Glutamatergic neuron (in vitro differentiated cells): Measurements from ENCODE around the gene SCTR. TPM values are rescaled to one million over a fixed set of nuclear protein-coding genes. Genes with fewer than 3 reads are reported as not detected.

Source experiments
- DNase-seq: peaks from one replicate; pipeline ENCODE4 v3.0.0; 2022
- H3K27ac Mint-ChIP-seq: one replicate; pipeline ENCODE4 v1.8.0; 2020; ENCODE audit warnings: mild to moderate bottlenecking, mixed read lengths, inconsistent platforms; ENCODE audit not compliant: unreplicated experiment
- H3K27me3 Mint-ChIP-seq: one replicate; pipeline ENCODE4 v1.8.0; 2020; ENCODE audit warnings: mild to moderate bottlenecking, moderate library complexity, mixed read lengths, inconsistent platforms; ENCODE audit not compliant: unreplicated experiment
- H3K36me3 Mint-ChIP-seq: one replicate; pipeline ENCODE4 v1.8.0; 2020; ENCODE audit warnings: mild to moderate bottlenecking, mixed read lengths, inconsistent platforms; ENCODE audit not compliant: unreplicated experiment
- H3K4me1 Mint-ChIP-seq: one replicate; pipeline ENCODE4 v1.8.0; 2020; ENCODE audit warnings: mild to moderate bottlenecking, low read depth, mixed read lengths, inconsistent platforms; ENCODE audit not compliant: unreplicated experiment
- H3K4me3 Mint-ChIP-seq: one replicate; pipeline ENCODE4 v1.8.0; 2020; ENCODE audit warnings: mild to moderate bottlenecking, mixed read lengths, inconsistent platforms; ENCODE audit not compliant: unreplicated experiment
- H3K9me3 Mint-ChIP-seq: one replicate; pipeline ENCODE4 v1.8.0; 2020; ENCODE audit warnings: mild to moderate bottlenecking, moderate library complexity, mixed read lengths, inconsistent platforms; ENCODE audit not compliant: unreplicated experiment
- total RNA-seq: library from RNA; stranded (reverse); fragmentation: NEBNext Ultra II Directional; extraction: Animal tissue kit (Norgen Biotek cat#: 25700); gene quantifications from one replicate; pipeline ENCODE4 v1.2.1, GENCODE V29; 2021; ENCODE audit not compliant: unreplicated experiment
- TF ChIP-seq, protein P1 (sequence below): fragments of 200-600 bp; sonication (generic); IDR thresholded peaks from one replicate; pipeline ENCODE4 v1.5.0; 2021; ENCODE audit not compliant: partially characterized antibody, unreplicated experiment

Gene SCTR
- total RNA-seq, 1 donor from 2014 or later: not detected

DNA sequence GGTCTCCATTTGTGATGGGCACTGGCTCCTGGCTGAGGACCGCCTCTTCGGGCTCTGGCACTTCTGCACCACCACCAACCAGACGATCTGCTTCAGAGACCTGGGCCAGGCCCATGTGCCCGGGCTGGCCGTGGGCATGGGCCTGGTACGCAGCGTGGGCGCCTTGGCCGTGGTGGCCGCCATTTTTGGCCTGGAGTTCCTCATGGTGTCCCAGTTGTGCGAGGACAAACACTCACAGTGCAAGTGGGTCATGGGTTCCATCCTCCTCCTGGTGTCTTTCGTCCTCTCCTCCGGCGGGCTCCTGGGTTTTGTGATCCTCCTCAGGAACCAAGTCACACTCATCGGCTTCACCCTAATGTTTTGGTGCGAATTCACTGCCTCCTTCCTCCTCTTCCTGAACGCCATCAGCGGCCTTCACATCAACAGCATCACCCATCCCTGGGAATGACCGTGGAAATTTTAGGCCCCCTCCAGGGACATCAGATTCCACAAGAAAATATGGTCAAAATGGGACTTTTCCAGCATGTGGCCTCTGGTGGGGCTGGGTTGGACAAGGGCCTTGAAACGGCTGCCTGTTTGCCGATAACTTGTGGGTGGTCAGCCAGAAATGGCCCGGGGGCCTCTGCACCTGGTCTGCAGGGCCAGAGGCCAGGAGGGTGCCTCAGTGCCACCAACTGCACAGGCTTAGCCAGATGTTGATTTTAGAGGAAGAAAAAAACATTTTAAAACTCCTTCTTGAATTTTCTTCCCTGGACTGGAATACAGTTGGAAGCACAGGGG lies 87.1 kb downstream of the SCTR start:
- H3K4me3 Mint-ChIP-seq: no peak overlapping the region
- TF ChIP-seq, protein P1, sequence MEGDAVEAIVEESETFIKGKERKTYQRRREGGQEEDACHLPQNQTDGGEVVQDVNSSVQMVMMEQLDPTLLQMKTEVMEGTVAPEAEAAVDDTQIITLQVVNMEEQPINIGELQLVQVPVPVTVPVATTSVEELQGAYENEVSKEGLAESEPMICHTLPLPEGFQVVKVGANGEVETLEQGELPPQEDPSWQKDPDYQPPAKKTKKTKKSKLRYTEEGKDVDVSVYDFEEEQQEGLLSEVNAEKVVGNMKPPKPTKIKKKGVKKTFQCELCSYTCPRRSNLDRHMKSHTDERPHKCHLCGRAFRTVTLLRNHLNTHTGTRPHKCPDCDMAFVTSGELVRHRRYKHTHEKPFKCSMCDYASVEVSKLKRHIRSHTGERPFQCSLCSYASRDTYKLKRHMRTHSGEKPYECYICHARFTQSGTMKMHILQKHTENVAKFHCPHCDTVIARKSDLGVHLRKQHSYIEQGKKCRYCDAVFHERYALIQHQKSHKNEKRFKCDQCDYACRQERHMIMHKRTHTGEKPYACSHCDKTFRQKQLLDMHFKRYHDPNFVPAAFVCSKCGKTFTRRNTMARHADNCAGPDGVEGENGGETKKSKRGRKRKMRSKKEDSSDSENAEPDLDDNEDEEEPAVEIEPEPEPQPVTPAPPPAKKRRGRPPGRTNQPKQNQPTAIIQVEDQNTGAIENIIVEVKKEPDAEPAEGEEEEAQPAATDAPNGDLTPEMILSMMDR: no peak
- H3K36me3 Mint-ChIP-seq: no peaks in the 10 kb centered on the region
- no peak for DNase-seq
- H3K27ac Mint-ChIP-seq: no peak overlapping the region
- no peaks in the 10 kb centered on the region for H3K4me1 Mint-ChIP-seq
- peaks cover 17% of the 10 kb centered on the region for H3K27me3 Mint-ChIP-seq
- H3K9me3 Mint-ChIP-seq: peaks cover 3% of the 10 kb centered on the region

DNA sequence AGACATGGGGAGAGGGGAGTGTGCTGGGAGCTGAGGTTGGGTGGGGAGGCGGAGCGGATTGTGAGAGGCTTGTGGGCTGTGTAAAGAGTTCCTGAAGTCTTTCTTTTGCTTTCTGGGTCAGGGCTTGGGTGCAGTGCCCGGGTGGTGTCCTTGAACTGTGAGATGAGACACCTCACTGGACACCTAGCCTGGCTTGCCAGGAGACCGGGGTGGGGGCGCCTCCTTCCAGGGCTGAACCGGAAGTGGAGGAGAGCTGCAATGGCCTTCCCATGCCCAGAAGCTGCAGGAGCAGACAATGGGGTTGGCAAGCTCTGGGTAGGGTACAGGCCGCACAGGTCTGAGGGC lies 88.4 kb downstream of the SCTR start:
- TF ChIP-seq, protein P1: no peak
- Mint-ChIP-seq H3K4me3 (no peak overlapping the region), H3K4me1 (no peaks in the 10 kb centered on the region), H3K27me3 (peaks cover 19% of the 10 kb centered on the region), H3K9me3 (peaks cover 6% of the 10 kb centered on the region), H3K36me3 (no peaks in the 10 kb centered on the region), H3K27ac (no peak overlapping the region)
- no peak for DNase-seq

GRCh38 chr2:119435081-119435952 lies 89.0 kb downstream of the SCTR start:
- Mint-ChIP-seq H3K4me1 (no peaks in the 10 kb centered on the region), H3K27me3 (peaks cover 24% of the 10 kb centered on the region), H3K36me3 (no peaks in the 10 kb centered on the region), H3K27ac (no peak overlapping the region), H3K4me3 (no peak overlapping the region), H3K9me3 (peaks cover 8% of the 10 kb centered on the region)
- TF ChIP-seq, protein P1: no peak
- DNase-seq: no peak

DNA sequence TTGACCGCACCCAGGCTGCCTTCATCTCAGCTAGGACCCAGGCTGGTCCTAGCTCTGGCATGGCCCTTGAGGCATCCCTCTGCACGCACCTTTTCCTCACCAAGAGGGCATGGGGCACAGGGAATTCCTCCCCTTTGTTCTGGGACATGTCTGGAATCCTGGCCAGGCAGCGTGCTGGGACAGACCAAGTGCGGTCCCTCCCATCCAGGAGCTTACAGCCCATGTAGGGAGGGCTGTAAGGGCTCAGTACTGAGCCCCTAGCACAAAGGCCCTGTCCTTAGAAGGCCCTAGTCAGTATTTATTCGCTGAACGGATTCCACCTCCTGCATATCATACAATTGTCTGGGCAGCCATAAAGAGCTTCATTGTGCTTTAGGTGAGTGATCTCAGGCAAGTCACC lies 89.6 kb downstream of the SCTR start:
- H3K27ac Mint-ChIP-seq: no peak overlapping the region
- DNase-seq: no peak
- peaks cover 24% of the 10 kb centered on the region for H3K27me3 Mint-ChIP-seq
- TF ChIP-seq, protein P1: no peak
- no peaks in the 10 kb centered on the region for H3K36me3 Mint-ChIP-seq
- H3K4me1 Mint-ChIP-seq: no peaks in the 10 kb centered on the region
- H3K4me3 Mint-ChIP-seq: no peak overlapping the region
- H3K9me3 Mint-ChIP-seq: peaks cover 9% of the 10 kb centered on the region
